Endothelial cell of umbilical vein (primary cell): Measurements from ENCODE around the gene NOXA1. TPM values are rescaled to one million over a fixed set of nuclear protein-coding genes. Genes with fewer than 3 reads are reported as not detected.
A peak's percentile ranks its signal among the peaks of the same experiment; 100 is the strongest.

Experiments
- BruUV-seq: library from RNA; stranded (reverse); fragments of 400-500 nt; replicated peaks from 2 replicates; lab custom pipeline; 2021; lab: Mats Ljungman, UMichigan
- CTCF ChIA-PET: fragments of 300-600, 350-600 bp; sonication (Branson Sonifier 250); formaldehyde crosslinking; loops from one replicate; lab custom pipeline; 2021; ENCODE audit warnings: antibody characterized with exemption, inconsistent platforms; lab: Charles Lee
- POLR2A ChIA-PET: fragments of 300-600, 350-600 bp; sonication (Branson Sonifier 250); formaldehyde crosslinking; loops from one replicate; lab custom pipeline; 2021; ENCODE audit warnings: antibody characterized with exemption, inconsistent platforms; lab: Charles Lee
- DNase-seq: peaks from one replicate; pipeline ENCODE4 v3.0.0-alpha.2; 2011; ENCODE audit warnings: low read depth, low spot score
- FAIRE-seq: peaks from 2 replicates; lab custom pipeline; 2011; peaks lifted over from hg19 to GRCh38; lab: Jason Lieb, UNC
- H2AFZ ChIP-seq: 2 replicates; pipeline ENCODE4 v1.6.0; 2012; ENCODE audit warnings: low read depth, low read length, control low read depth, inconsistent platforms
- H3K27ac ChIP-seq: 2 replicates; pipeline ENCODE4 v1.5.1; 2011; ENCODE audit warnings: low read depth, mild to moderate bottlenecking, control low read depth, low read length, moderate library complexity; ENCODE audit not compliant: insufficient read depth
- H3K27me3 ChIP-seq, 2 experiments: 2 replicates each; pipeline versions ENCODE4 v1.6.0 to v1.6.1; 2011; ENCODE audit warnings: low read length in 2 of 2, mixed read lengths in 1 of 2; ENCODE audit not compliant: control insufficient read depth in 2 of 2, insufficient read depth in 2 of 2
- H3K36me3 ChIP-seq, 2 experiments: 2 replicates in 1 of 2; 3 replicates in 1 of 2; pipeline ENCODE4 v1.5.1; 2011; ENCODE audit warnings: low read length in 2 of 2, mild to moderate bottlenecking in 1 of 2, moderate library complexity in 1 of 2; ENCODE audit not compliant: control insufficient read depth in 2 of 2, insufficient read depth in 2 of 2; ENCODE audit errors: extremely low read depth in 1 of 2
- H3K4me1 ChIP-seq: 3 replicates; pipeline ENCODE4 v1.5.1; 2011; ENCODE audit warnings: mild to moderate bottlenecking, low read length; ENCODE audit not compliant: control insufficient read depth, insufficient read depth; ENCODE audit errors: extremely low read depth
- H3K4me2 ChIP-seq: 2 replicates; pipeline ENCODE4 v1.6.1; 2011; ENCODE audit warnings: low read length, control low read depth, mixed read lengths; ENCODE audit not compliant: insufficient read depth
- H3K4me3 ChIP-seq, 3 experiments: fragments of 200-600 bp in 1 of 3; sonication (generic), shearing (Covaris generic) in 1 of 3; replicated peaks in 1 of 3; 2 replicates each; pipeline ENCODE4 v1.5.1; 2011 to 2016; ENCODE audit warnings: control low read depth in 3 of 3, low read length in 3 of 3, mild to moderate bottlenecking in 2 of 3, inconsistent platforms in 1 of 3, low read depth in 1 of 3, moderate library complexity in 1 of 3; ENCODE audit not compliant: insufficient read depth in 1 of 3
- H3K79me2 ChIP-seq: 2 replicates; pipeline ENCODE4 v1.6.0; 2012; ENCODE audit warnings: low read length, inconsistent platforms; ENCODE audit not compliant: control insufficient read depth, insufficient read depth
- H3K9ac ChIP-seq: replicated peaks from 2 replicates; pipeline ENCODE3; 2011; ENCODE audit warnings: low read length, control low read depth; ENCODE audit not compliant: insufficient read depth; ENCODE audit errors: extremely low read depth
- H3K9me1 ChIP-seq: replicated peaks from 3 replicates; pipeline ENCODE4 v1.6.0; 2011; ENCODE audit warnings: mild to moderate bottlenecking, low read length; ENCODE audit not compliant: control insufficient read depth, insufficient read depth; ENCODE audit errors: extremely low read depth
- H3K9me3 ChIP-seq: replicated peaks from 2 replicates; pipeline ENCODE4 v1.5.1; 2012; ENCODE audit warnings: low read length, inconsistent platforms; ENCODE audit not compliant: control insufficient read depth, insufficient read depth
- H4K20me1 ChIP-seq: replicated peaks from 2 replicates; pipeline ENCODE3; 2011; ENCODE audit warnings: mild to moderate bottlenecking, low read length; ENCODE audit not compliant: control insufficient read depth, insufficient read depth; ENCODE audit errors: extremely low read depth
- EZH2 ChIP-seq: IDR thresholded peaks from 2 replicates; pipeline ENCODE4 v1.6.1; 2012; ENCODE audit warnings: borderline replicate concordance, low read depth, mild to moderate bottlenecking, moderate library complexity, low read length, inconsistent platforms; ENCODE audit not compliant: severe bottlenecking
- FOS ChIP-seq: IDR thresholded peaks from 2 replicates; pipeline ENCODE4 v1.6.1; 2011; ENCODE audit warnings: mild to moderate bottlenecking, low read length, moderate library complexity, borderline replicate concordance; ENCODE audit not compliant: insufficient read depth
- GATA2 ChIP-seq: IDR thresholded peaks from 2 replicates; pipeline ENCODE4 v1.7.0; 2011; ENCODE audit warnings: low read depth, mild to moderate bottlenecking, moderate library complexity, mixed read lengths, low read length; ENCODE audit not compliant: insufficient read length, insufficient read depth
- JUN ChIP-seq: IDR thresholded peaks from 2 replicates; pipeline ENCODE4 v1.6.1; 2011; ENCODE audit warnings: borderline replicate concordance, low read depth; ENCODE audit not compliant: insufficient read length, insufficient read depth
- MYC ChIP-seq: IDR thresholded peaks from one replicate; pipeline ENCODE4 v1.6.1; 2011; ENCODE audit warnings: mild to moderate bottlenecking, low read depth, low read length
- POLR2A ChIP-seq: IDR thresholded peaks from 2 replicates; pipeline ENCODE4 v1.6.1; 2012; ENCODE audit warnings: low read depth, mild to moderate bottlenecking, control low read depth, low read length
- POLR2AphosphoS5 ChIP-seq: IDR thresholded peaks from 2 replicates; pipeline ENCODE4 v1.6.1; 2012; ENCODE audit warnings: low read depth, mild to moderate bottlenecking, control low read depth, low read length, moderate library complexity; ENCODE audit not compliant: insufficient read depth
- dilution Hi-C: fragments of 300-500 bp; cut with MboI; formaldehyde crosslinking; loops from one replicate; pipeline ENCODE4 v1.15.0; 2019; ENCODE audit warnings: low sequenced_read_pairs; ENCODE audit not compliant: extremely low pct_ligation_motif_present
- intact Hi-C: fragments of 100-400 bp; cut with micrococcal nuclease; formaldehyde crosslinking; loops from one replicate; pipeline ENCODE4 v1.10.0; 2022
- polyA plus RNA-seq, 4 experiments: library from polyadenylated mRNA; depleted of rRNA in 3 of 4; stranded (reverse) in 3 of 4; unstranded in 1 of 4; fragments of >200 nt; gene quantifications; 2 replicates each; pipeline versions ENCODE4 v1.2.1 to v1.2.3, GENCODE V29; 2011 to 2012; ENCODE audit warnings: missing spikeins in 1 of 4
- total RNA-seq: library from RNA; stranded (reverse); gene quantifications from 2 replicates; pipeline ENCODE4 v1.2.3, GENCODE V29; 2021
- TF ChIP-seq, protein P1 (sequence below): IDR thresholded peaks from 2 replicates; pipeline ENCODE4 v1.6.1; 2011; ENCODE audit not compliant: insufficient read depth, insufficient read length
- TF ChIP-seq, protein P2 (sequence below), 2 donors: IDR thresholded peaks; 1 replicate in 1 of 2; 2 replicates in 1 of 2; pipeline ENCODE4 v1.5.1; 2011; ENCODE audit warnings: low read length in 2 of 2, mild to moderate bottlenecking in 2 of 2, moderate library complexity in 2 of 2, control low read depth in 1 of 2, inconsistent platforms in 1 of 2, low read depth in 1 of 2; ENCODE audit not compliant: insufficient read depth in 1 of 2; ENCODE audit errors: extremely low read depth in 1 of 2

NOXA1 gene
- total and polyA plus RNA-seq, 2 donors (not counting 3 experiments of a cell fraction or from before 2014, with no cell fraction given), result 0.40 to 0.91 TPM

DNA sequence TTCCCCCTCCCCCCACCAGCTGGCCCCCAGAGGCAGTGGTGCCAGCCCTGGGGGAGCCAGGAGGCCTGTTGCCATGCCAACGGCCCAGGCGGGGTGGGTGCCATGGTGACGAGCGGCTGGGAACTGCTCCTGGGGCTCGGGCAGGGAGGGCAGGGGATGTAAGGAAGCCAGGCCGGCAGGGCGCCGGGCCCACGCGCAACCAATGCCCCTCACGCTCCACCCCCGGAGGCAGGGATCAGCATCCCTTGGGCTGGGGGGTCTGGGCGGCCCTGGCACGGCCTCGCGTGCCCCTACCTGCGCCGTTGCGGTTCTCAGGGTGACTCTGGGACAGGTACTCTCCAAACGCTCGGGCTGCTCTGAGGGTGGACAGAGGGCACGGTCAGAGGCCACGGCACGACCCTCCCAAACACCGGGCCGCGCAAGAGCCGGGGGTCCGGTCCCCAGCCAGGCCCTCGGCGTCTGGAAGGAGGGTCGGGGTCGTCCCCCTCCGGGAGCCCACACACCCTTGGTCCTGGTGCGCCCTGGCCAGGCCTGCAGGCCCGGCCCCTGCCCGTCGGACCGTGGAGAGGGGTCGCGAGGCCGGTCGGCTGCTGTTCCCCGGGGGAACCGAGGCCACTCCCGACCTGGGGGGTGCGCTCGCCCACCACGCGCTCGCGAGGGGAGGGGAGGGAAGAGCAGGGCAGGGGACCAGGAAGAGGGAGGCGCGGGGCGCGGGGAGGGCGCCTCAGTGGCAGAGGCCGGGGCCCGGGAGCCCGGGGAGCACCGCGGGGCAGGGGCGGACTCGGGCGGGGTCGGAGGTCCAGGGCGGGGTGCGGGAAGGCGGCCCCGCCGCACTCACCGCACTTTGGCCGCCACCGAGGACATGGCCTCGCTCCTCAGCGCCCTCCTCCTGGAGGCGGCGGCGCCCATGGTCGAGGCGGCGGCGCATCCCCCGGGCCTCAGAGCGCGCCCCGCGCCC, 35.3 kb downstream of the NOXA1 start:
- no peaks in the 10 kb centered on the region for H3K36me3 ChIP-seq
- peak overlapping the region; percentile 24 for H2AFZ ChIP-seq
- CTCF ChIA-PET, result interaction anchor here (1.0 to 1.3 kb wide), 4 partner anchors 36 to 172 kb away, joined by 3 to 5 read pairs (median 4); partner anchors contain the start of genes EXD3 and NOXA1
- H3K4me2 ChIP-seq, result peak overlapping the region; percentile 37
- H3K4me3 ChIP-seq, result peak overlapping the region; percentile 51 to 60 (median 53)
- H3K9ac ChIP-seq, result peak overlapping the region; percentile 75
- H3K9me3 ChIP-seq, result no peaks in the 10 kb centered on the region
- intact Hi-C loops (no loop called here), dilution Hi-C loops (no loop called here)
- H3K27me3 ChIP-seq, result no peaks in the 10 kb centered on the region
- H3K9me1 ChIP-seq, result no peaks in the 10 kb centered on the region
- POLR2A ChIA-PET, result no interaction called here
- DNase-seq (no peak), FAIRE-seq (no peak)
- peak overlapping the region; percentile 53 for H3K27ac ChIP-seq
- no peaks in the 10 kb centered on the region for H4K20me1 ChIP-seq
- H3K4me1 ChIP-seq, result peaks cover 11% of the 10 kb centered on the region
- TF ChIP-seq, protein P1, sequence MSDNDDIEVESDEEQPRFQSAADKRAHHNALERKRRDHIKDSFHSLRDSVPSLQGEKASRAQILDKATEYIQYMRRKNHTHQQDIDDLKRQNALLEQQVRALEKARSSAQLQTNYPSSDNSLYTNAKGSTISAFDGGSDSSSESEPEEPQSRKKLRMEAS, result no peak
- TF ChIP-seq EZH2 (no peak), POLR2AphosphoS5 (no peak), GATA2 (no peak), JUN (no peak), POLR2A (no peak), MYC (no peak), FOS (no peak)
- TF ChIP-seq, protein P2, sequence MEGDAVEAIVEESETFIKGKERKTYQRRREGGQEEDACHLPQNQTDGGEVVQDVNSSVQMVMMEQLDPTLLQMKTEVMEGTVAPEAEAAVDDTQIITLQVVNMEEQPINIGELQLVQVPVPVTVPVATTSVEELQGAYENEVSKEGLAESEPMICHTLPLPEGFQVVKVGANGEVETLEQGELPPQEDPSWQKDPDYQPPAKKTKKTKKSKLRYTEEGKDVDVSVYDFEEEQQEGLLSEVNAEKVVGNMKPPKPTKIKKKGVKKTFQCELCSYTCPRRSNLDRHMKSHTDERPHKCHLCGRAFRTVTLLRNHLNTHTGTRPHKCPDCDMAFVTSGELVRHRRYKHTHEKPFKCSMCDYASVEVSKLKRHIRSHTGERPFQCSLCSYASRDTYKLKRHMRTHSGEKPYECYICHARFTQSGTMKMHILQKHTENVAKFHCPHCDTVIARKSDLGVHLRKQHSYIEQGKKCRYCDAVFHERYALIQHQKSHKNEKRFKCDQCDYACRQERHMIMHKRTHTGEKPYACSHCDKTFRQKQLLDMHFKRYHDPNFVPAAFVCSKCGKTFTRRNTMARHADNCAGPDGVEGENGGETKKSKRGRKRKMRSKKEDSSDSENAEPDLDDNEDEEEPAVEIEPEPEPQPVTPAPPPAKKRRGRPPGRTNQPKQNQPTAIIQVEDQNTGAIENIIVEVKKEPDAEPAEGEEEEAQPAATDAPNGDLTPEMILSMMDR (IDR thresholded peaks at IDR 0.05; ENCODE audit: extremely low read depth in 1 of 2, insufficient read depth in 1 of 2, low read depth in 1 of 2, low read length in 2 of 2), result no peak
- TSS peak; percentile 11 for BruUV-seq
- peaks cover 9% of the 10 kb centered on the region for H3K79me2 ChIP-seq
